Gastrocnemius medialis (tissue), 4 donors: Measurements from ENCODE around the gene RDH16.
"Not testable (repeated sequence)": the region's sequence is repeated elsewhere in the genome, so short reads cannot be mapped to it uniquely, and the experiment has no call there.

Experiments used
- POLR2A ChIP-seq, 2 donors: fragments of 450-650 bp; IDR thresholded peaks; one replicate each; pipeline ENCODE4 v1.6.1; 2017; ENCODE audit warnings: antibody characterized with exemption in 2 of 2, mild to moderate bottlenecking in 2 of 2, moderate library complexity in 2 of 2
- TF ChIP-seq, protein P1 (sequence below), 5 experiments: fragments of 450-650 bp in 3 of 5; fragments of 200-600 bp in 2 of 5; sonication (generic) in 2 of 5; IDR thresholded peaks in 4 of 5; conservative IDR thresholded peaks in 1 of 5; 1 replicate in 4 of 5; 2 replicates in 1 of 5; pipeline ENCODE4 v1.5.1; 2016 to 2019; ENCODE audit warnings: antibody characterized with exemption in 5 of 5, mild to moderate bottlenecking in 3 of 5, moderate library complexity in 3 of 5

GRCh38 chr12:56962247-56962646 lies 4.8 kb upstream of the RDH16 start:
- TF ChIP-seq, protein P1, sequence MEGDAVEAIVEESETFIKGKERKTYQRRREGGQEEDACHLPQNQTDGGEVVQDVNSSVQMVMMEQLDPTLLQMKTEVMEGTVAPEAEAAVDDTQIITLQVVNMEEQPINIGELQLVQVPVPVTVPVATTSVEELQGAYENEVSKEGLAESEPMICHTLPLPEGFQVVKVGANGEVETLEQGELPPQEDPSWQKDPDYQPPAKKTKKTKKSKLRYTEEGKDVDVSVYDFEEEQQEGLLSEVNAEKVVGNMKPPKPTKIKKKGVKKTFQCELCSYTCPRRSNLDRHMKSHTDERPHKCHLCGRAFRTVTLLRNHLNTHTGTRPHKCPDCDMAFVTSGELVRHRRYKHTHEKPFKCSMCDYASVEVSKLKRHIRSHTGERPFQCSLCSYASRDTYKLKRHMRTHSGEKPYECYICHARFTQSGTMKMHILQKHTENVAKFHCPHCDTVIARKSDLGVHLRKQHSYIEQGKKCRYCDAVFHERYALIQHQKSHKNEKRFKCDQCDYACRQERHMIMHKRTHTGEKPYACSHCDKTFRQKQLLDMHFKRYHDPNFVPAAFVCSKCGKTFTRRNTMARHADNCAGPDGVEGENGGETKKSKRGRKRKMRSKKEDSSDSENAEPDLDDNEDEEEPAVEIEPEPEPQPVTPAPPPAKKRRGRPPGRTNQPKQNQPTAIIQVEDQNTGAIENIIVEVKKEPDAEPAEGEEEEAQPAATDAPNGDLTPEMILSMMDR (IDR thresholded peaks at IDR 0.05 in 4 of 5, conservative IDR thresholded peaks at IDR 0.05 in 1 of 5), result not testable (repeated sequence)
- TF ChIP-seq POLR2A (IDR thresholded peaks at IDR 0.05), result not testable (repeated sequence)
